ENCODE data around the gene PCBP3.

PCBP3 gene

GRCh38 chr21:45781741-45782140 is 138.2 kb downstream of the PCBP3 start:
- Histone ChIP-seq H3K27me3 (ENCODE audit: insufficient read depth, poor library complexity, severe bottlenecking) (no peaks in the 10 kb centered on the region), H3K27ac (replicated peaks) (no peak overlapping the region), H3K4me3 (replicated peaks; ENCODE audit: insufficient read depth, low read length) (no peak overlapping the region)
- no peak for DNase-seq (ENCODE audit: low read depth in 1 of 2, low spot score in 1 of 2)
- TF ChIP-seq CTCF (IDR thresholded peaks at IDR 0.05; ENCODE audit: insufficient read depth, low read length) (no peak), POLR2AphosphoS5 (IDR thresholded peaks at IDR 0.05; ENCODE audit: low read depth) (no peak), GABPA (IDR thresholded peaks at IDR 0.05; ENCODE audit: low read depth) (no peak), REST (IDR thresholded peaks at IDR 0.05; ENCODE audit: insufficient replicate concordance, low read depth) (no peak), SPI1 (IDR thresholded peaks at IDR 0.05; ENCODE audit: borderline replicate concordance, low read depth) (no peak)

- Histone ChIP-seq H3K27ac (replicated peaks) (no peak overlapping the region), H3K4me3 (replicated peaks; ENCODE audit: insufficient read depth, low read length) (no peak overlapping the region), H3K27me3 (ENCODE audit: insufficient read depth, poor library complexity, severe bottlenecking) (no peaks in the 10 kb centered on the region)
- TF ChIP-seq SPI1 (IDR thresholded peaks at IDR 0.05; ENCODE audit: borderline replicate concordance, low read depth) (no peak), CTCF (IDR thresholded peaks at IDR 0.05; ENCODE audit: insufficient read depth, low read length) (no peak), REST (IDR thresholded peaks at IDR 0.05; ENCODE audit: insufficient replicate concordance, low read depth) (no peak), GABPA (IDR thresholded peaks at IDR 0.05; ENCODE audit: low read depth) (no peak), POLR2AphosphoS5 (IDR thresholded peaks at IDR 0.05; ENCODE audit: low read depth) (no peak)
- DNase-seq (ENCODE audit: low read depth in 1 of 2, low spot score in 1 of 2): no peak
Observed at GRCh38 chr21:45786660-45787059, 143.1 kb downstream of the PCBP3 start.

GRCh38 chr21:45787371-45787770 is 143.8 kb downstream of the PCBP3 start:
- Histone ChIP-seq H3K27me3 (ENCODE audit: insufficient read depth, poor library complexity, severe bottlenecking) (no peaks in the 10 kb centered on the region), H3K27ac (replicated peaks) (no peak overlapping the region), H3K4me3 (replicated peaks; ENCODE audit: insufficient read depth, low read length) (no peak overlapping the region)
- no peak for TF ChIP-seq REST (IDR thresholded peaks at IDR 0.05; ENCODE audit: insufficient replicate concordance, low read depth)
- TF ChIP-seq GABPA (IDR thresholded peaks at IDR 0.05; ENCODE audit: low read depth): no peak
- no peak for TF ChIP-seq POLR2AphosphoS5 (IDR thresholded peaks at IDR 0.05; ENCODE audit: low read depth)
- TF ChIP-seq CTCF (IDR thresholded peaks at IDR 0.05; ENCODE audit: insufficient read depth, low read length): no peak
- TF ChIP-seq SPI1 (IDR thresholded peaks at IDR 0.05; ENCODE audit: borderline replicate concordance, low read depth): no peak
- DNase-seq (ENCODE audit: low read depth in 1 of 2, low spot score in 1 of 2): no peak
